ENCODE measurements around the gene ASF1B.
"Not testable (repeated sequence)": the region's sequence is repeated elsewhere in the genome, so short reads cannot be mapped to it uniquely, and the experiment has no call there.

ASF1B gene

DNA sequence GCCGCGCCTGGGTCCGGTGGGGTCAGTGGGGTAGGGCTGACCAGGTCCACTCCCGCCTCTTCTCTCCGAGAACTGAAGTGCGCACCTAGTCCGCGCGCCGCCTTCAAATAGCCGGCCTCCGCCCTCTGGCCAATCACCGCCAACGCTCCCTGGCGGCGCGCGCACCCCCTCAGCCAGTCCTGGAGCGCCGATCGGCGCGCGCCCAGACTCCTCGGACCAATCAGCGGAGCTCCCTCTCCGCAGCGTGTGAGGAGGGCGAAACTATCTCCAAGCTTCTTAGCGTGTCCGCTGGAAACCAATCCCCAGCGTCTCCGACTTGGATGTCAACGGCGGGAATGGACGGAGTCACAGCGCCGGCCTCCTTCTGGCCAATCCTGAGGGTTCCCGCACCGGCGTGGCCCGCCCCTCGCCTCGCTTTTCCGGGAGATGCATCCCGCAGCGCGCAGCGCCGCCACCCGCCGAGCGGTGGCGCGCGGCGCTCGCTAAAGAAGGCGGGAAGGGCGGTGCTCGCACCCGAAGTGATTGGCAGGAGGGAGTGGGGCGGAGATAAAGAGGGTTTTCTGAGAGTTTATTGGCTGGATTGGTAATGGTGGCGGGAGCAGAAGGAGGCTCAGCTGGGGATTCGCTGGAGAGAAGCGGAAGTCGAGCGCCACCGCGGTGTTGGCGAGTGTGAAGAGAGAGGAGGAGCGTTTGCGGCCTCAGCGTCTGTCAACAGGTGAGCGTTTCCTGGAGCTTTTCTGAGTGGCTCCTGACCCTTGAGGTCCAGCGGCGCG, at the start of gene ASF1B:
Gene ASF1B, minus strand, starts transcription at position 81 of the 773 bp plus-strand sequence. CDS start 133 bp downstream, outside the sequence.
- in situ Hi-C loops (cut with HindIII; ENCODE audit: low sequenced_read_pairs), result no loop called here

DNA sequence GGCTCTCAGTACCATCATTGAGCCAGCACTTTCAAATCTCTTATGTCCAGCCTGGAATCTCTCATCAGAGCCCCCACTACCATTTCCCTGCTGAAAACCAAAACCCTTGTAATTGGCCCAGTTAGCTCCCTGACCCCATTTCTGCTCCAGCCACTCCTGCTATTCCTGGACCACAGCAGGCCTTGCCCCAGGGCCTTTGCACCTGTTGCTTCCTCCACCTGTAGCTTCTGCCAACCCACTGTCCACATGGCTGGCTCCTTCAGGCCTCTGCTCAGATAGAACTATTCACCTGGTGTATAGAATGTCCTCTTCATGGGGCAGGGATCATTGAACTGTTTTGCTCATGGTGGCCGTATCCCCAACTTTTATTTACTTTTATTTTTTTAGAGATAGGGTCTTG, 49.3 kb upstream of the ASF1B start:
- in situ Hi-C loops (cut with HindIII; ENCODE audit: low sequenced_read_pairs), result not testable (repeated sequence)

DNA sequence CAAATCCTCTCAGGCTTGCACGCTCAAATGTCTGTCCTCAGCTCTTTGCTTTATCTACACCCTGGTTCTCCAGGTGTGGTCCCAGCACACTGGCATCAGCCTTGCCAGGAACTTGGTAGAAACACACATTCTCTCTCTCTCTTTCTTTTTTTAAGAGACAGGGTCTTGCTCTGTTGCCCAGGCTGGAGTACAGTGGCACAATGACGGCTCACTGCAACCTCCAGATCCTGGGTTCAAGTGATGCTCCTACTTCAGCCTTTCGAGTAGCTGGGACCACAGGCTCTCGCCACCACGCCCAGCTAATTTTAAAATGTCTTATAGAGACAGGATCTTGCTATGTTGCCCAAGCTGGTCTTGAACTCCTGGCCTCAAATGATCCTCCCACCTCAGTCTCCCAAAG, 48.8 kb upstream of the ASF1B start:
- in situ Hi-C loops (cut with HindIII; ENCODE audit: low sequenced_read_pairs), result no loop called here

DNA sequence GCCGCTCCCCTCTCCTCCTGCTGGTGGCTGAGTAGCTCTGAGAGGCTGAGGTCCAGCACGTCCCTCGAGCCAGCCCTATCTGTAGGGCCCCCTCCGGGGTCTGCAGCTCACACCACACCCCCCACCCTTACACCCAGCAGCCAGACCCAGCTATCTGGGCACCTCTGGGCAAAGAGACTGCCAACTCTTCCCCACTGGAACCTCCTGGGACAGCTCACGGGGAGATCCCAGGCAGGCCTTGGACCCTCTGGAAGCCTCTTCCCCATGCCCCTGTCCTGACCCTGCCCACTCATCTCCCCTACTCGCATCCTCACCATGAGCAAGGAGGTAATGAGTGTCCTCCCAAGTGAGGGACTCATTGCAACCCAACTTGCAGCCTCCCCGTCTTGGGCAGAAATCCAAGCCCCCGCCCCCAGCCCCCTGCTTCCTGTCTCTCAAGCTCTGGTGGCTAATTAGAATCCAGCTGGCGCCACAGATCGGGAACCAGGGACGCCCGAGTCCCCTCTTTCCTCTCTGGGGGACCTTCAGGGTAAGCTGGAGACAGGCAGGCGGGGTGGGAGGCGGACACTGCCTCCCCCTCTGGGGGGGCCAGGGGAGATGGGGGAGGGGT, 47.5 kb upstream of the ASF1B start:
- in situ Hi-C loops (cut with HindIII; ENCODE audit: low sequenced_read_pairs), result no loop called here

DNA sequence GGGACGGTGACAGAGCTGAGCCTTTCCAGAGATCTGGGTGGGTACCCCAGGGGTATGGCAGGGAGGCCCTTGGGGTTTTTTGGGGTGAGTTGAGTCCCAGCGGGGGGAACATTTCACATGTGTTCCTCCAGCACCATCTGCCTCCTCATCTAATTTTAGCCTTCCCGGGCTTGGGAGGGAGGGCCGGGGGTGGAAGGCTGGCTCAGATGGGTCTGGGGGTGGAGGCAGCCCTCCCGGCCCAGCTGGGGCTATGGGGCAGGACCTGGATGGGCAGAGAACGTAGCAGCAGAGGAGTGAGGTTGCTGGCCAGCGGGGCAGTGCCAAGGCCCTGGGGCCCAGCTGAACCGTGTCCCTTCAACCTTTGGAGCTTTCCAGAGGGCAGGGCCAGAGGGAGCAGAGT, 46.1 kb upstream of the ASF1B start:
- in situ Hi-C loops (cut with HindIII; ENCODE audit: low sequenced_read_pairs), result no loop called here

DNA sequence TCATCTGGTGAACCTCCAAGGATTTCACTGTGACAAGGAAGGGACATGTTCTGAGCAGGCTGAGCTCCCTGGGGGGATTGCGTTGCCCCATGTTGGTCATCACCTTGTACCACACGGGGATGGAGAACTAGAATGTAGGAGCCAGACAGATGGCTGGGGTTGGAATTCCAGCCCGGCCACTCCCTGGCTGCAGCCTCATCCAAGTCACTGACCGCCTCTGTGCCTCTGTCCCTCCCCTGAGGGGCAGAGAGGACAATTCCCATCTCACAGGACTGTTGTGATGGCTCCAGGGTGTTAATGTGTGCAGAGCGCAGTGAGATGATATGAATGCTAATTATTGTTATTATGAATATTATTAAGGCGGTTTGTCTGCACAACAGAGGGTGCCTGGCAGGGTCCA, 45.5 kb upstream of the ASF1B start:
- in situ Hi-C loops (cut with HindIII; ENCODE audit: low sequenced_read_pairs), result no loop called here

DNA sequence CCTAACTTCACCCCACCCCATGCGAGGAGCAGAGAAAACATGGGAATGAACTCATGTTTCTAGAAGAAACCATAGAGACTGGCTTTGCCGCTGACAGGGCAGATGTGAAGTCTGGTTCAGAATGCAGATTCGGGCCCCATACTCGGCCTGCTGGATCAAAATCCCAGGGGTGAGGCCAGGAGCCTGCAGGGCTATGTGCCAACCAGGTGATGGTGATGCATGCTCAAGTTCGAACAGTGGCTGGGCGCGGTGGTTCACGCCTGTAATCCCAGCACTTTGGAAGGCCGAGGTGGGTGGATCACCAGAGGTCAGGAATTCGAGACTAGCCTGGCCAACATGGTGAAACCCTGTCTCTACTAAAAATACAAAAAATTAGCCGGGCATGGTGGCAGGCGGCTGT, 44.8 kb upstream of the ASF1B start:
- in situ Hi-C loops (cut with HindIII; ENCODE audit: low sequenced_read_pairs), result not testable (repeated sequence)

DNA sequence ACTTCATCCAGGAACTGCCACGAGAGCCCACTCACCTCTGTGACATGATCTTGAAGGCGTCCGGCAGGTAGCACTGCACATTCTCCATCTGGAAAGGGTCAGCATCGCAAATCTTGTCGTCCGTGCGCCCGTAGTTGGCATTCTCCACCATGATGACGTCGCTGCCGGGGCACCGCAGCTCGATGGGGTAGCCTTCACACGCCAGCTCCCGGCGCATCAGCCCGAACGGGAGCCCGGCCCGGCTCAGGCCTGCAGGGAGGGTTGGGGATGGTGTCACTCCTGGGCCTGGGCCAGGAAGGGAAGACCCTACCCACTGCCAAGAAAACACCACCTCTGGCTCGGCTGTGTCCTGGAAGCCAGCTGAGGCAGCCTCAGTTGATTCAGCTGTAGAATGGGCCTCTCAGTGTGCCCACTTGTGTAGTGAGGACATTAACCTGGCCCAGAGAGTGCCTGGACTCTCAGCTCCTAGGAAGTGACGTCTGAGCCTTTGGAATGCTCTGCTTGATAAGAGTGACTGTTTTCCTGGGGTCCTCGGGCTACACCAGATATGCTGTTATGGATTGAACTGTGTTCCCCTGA, 41.2 kb upstream of the ASF1B start:
- in situ Hi-C loops (cut with HindIII; ENCODE audit: low sequenced_read_pairs), result no loop called here

DNA sequence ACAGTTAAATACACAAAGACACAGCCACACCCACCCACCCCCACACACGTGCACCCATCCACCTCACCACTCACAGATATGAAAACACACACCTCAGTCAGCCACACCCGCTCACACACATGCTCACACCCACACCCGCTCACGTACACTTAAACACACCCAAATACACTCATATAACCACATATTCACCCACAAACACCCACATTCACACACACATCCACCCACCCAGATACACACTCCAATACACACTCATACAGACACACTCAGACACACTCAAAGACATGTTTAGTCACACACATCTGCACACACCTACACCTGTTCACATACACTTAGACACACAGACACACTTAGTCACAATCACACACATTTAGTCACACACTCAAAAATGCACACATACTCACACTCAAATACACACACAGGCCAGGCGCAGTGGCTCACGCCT, 39.0 kb upstream of the ASF1B start:
- in situ Hi-C loops (cut with HindIII; ENCODE audit: low sequenced_read_pairs), result no loop called here

DNA sequence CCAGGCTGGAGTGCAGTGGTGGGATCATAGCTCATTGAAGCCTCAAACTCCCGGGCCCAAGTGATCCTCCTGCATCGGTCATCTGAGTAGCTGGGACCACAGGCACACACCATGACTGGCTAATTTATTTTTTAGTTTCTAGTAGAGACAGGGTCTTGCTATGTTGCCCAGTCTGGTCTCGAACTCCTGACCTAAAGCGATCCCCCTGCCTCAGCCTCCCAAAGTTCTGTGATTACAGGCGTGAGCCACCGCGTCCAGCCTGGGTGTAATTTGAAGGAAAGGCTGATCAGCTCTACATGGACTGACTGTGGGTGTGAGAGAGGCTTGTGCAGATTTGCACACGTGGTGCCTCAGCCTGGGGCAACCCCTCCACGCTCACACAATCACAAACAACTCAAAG, 38.5 kb upstream of the ASF1B start:
- in situ Hi-C loops (cut with HindIII; ENCODE audit: low sequenced_read_pairs), result no loop called here

DNA sequence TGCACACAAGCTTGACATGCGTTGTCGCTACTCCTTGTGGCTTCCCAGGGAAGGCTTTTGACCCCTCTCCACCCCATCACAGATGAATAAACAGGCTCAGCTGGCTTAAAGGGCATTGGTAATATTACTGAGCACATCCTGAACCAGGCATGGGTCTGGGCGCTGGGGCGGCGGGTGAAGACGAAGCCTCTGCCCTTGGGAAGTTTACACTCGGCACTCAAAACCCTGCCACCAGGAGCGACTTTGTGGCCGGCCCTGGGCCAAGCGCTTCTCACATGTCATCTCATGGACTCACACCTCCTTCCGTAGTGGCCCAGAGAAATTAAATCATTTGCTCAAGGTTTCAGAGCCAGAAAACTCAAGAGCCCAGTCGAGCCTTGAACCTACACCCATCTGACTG, 32.6 kb upstream of the ASF1B start:
- in situ Hi-C loops (cut with HindIII; ENCODE audit: low sequenced_read_pairs), result no loop called here

DNA sequence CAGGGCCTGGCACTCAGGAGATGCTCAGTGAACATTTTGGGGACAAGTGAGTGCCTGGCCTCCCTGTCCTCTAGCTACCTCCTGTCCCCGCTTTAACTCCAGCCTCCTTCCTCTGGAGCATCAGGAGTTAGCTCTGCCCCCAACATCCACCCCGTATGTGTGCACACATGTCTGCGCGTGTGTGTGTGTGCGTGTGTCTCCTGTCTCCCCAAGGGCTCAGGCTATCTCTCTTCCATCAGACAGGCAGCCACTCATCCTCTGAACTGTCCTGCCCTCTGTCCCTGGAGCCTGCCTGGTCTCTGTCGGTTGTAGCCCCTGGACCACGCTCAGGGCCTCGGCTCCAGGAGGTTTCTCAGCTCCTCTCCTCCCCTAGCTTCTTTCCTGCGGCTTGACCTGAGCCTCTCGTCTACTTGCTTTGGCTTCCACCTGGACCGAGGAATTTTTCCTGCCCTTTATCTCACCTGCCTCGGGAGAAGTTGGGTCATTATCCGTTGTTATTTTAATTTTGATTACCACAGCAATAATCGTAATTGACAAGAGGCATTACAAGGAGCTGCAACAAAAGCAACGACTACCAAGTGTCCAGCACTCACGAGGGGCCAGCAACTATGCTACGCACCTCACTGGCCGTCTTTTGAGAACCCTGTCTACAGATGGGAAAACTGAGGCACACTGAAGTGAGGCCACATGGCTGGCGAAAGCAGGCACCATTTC, 32.0 kb upstream of the ASF1B start:
- in situ Hi-C loops (cut with HindIII; ENCODE audit: low sequenced_read_pairs), result no loop called here

DNA sequence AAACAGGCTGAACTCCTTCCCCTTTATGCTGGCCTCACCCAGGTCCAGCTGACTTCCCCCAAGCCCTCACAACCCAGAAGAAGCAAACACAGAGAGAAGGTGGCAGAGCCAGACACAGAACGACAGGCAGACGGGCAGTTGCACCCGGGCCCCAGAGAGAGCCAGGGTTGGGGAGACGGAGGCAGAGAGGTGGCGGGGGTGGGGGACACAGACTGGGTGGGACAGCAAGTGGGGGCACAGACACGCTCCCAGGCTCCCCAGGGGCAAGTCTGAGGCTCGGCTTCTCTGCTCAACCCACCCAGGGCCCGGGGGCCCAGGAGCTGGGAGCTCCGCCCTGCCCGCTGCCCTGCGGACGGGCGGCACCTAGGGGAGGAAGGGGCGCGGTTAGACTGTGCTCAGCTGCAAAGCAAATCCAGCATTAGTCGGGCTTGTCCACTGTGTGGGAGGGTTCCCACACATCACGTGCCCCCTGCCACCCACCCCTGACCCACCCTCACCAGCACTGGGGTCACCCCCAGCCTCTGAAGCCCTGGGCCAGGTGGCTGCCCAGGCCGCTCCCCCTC, 31.3 kb upstream of the ASF1B start:
- in situ Hi-C loops (cut with HindIII; ENCODE audit: low sequenced_read_pairs), result no loop called here

DNA sequence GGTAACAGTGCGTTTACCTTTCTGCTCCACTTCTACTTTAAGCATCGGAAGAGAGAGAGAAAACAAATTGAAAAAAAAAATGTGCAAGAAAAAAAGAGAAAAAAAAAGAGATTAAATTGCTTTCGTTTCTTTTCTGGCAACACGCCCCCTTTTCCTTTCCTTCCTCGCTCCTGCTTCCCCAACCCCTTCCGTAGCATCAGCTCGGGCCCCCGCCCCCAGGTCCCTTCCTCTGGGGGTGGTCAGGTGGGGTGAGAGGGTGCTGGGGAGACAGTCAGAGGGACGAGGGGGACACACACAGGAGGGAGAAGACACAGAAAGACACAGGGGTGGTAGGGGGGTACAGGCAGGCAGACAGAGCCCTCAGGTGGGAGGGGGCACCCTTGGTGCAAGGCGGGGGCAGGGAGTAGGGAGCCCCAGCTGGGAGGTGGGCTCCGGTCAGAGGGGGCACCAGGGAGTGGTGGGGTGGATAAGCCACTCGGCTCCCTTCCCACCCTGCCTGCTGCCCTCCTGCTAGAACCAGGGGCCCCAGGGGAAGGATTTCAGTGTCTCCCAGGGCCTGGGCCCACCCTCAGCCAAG, 30.7 kb upstream of the ASF1B start:
- in situ Hi-C loops (cut with HindIII; ENCODE audit: low sequenced_read_pairs), result no loop called here

DNA sequence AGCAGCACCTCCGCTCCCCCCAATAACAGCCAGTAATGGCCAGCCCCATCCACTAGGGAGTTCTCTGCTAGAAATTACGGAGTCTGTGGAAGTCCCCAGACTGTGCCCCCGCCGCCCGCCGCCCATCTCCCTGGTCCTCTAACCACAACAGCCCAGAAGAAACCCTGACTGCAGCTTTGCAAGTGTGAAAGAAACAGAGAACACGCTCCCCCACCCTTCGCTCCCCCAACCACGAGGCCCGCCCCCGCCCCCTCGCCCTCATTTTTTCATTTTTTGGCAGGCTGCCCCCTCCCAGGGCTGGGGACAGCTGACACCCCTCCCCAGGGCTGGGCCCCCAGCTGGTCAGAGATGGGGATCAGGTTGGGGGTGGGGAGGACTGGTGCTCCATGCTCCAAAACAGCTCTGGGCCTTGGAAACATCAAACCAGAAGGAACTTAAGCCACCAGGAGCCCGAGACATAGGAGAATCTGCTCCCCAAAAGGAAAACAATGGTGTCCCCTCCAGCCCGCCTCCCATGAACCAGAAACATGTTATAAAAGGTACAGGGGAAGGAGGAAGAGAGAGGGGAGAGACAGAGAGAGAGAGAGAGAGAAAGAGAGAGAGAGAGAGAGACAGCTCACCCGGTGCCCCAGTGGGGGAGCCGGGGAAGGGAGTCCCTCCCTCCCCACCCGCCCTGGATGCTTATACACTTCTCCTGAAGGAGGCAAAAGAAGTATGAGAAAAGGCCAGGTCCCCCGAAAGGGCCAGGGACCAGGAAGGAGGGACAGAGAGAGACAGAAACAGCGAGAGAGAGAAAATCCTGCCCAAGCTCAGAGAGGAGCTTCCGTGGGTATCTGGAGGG, 29.8 kb upstream of the ASF1B start:
- in situ Hi-C loops (cut with HindIII; ENCODE audit: low sequenced_read_pairs), result no loop called here

DNA sequence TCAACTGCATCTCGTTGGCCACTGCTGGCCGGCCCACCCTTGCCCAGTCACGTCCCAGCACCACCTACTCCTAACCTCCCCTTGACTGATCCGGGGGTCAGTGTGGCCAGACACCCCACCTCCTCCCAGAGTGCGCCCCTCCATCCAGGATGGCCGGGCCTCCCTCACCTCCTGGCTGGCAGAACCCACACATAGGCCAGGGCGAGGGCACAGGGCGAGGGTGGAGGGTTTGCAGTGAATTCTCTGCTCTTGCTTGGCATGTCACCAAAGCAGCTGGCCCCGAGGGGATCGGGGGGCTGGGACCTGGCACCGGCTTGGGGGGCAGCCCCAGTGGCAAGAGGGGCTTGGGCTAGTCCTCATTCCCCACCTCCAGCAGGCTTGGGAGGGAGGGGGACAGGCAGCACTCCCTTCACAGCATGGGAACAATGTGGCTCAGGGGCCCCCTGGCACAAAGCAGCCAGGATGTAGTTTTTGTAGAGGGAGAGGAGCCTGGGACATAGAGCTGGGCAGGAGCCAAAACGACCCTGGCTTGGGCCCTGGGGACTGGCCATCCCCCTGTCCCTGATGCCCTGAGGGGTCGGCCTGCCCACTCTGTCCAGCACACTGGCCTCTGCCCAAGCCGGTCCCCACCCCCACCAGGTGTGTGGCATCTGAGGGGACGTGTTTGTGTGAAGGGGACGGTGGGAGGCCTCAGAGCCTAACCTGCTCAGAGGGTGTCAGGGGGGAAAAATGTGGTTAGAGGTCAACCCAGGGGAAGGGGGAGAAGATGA, 28.5 kb upstream of the ASF1B start:
- in situ Hi-C loops (cut with HindIII; ENCODE audit: low sequenced_read_pairs), result no loop called here

DNA sequence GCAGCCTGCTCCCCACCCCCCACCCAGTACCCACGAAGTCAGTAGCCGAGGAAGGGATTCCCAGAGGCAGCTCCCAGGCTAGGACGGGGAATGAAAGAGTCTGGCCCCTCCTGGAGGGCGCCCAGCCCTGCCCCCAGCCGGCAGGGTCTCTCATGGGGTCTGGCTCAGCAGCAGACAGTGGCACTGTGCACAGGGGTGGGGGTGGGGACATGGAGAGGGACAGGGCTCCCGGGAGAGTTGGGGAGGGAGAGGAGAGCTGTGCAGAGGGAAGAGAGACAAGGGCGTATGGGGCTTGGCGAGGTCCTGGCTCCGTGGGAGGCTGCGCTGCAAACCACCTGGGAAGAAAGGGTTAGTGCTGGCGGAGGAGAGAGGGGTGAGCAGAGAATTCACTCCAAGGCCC, 27.7 kb upstream of the ASF1B start:
- in situ Hi-C loops (cut with HindIII; ENCODE audit: low sequenced_read_pairs), result no loop called here

DNA sequence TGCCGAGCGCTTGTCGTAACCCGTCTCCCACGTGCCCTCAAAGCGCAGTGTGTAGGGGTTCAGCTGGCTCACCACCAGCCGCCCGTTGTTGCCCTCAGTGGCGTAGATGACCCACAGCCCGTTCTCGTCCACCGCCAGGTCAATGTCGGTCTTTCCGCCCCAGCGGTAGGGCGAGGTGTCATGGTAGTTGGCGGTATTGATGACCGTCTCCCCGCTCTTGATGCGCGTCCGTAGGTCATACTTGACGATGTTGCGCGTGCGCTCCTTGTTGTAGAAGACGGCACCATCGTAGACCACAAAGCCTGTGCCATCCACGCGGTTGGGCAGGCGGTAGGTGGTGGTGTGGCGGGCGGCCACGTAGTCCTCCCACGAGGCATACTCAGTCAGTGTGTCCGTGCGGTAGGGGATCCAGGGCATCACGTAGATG, 26.5 kb upstream of the ASF1B start:
- in situ Hi-C loops (cut with HindIII; ENCODE audit: low sequenced_read_pairs), result no loop called here

DNA sequence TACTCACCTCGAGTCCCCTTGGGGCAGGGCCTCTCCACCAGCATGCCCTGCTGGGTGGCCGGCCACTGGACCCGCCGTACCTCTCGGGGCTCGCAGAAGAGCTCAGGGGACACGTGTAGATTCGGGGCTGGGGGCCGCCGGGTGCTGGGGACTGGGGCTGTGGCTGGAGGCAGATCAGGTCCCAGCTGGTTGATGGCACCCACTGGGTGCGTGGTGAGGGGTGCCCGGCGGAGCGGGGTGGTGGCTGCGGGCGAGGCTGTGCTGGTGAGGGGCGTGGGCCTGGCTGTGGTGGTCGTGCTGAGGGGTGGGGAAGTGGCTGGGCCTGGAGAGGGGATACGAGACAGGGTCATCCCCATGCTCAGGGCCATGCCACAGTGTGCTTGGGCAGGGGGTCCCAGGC, 24.9 kb upstream of the ASF1B start:
- in situ Hi-C loops (cut with HindIII; ENCODE audit: low sequenced_read_pairs), result no loop called here

All from DLD1 (cell line).